ENCODE measurements around the gene RRAD. TPM values are rescaled to one million over a fixed set of nuclear protein-coding genes. Genes with fewer than 3 reads are reported as not detected.
A peak's percentile ranks its signal among the peaks of the same experiment; 100 is the strongest.
"Not testable (repeated sequence)": the region's sequence is repeated elsewhere in the genome, so short reads cannot be mapped to it uniquely, and the experiment has no call there.

The RRAD gene, protein sequence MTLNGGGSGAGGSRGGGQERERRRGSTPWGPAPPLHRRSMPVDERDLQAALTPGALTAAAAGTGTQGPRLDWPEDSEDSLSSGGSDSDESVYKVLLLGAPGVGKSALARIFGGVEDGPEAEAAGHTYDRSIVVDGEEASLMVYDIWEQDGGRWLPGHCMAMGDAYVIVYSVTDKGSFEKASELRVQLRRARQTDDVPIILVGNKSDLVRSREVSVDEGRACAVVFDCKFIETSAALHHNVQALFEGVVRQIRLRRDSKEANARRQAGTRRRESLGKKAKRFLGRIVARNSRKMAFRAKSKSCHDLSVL
- 2.4 TPM for total RNA-seq

DNA sequence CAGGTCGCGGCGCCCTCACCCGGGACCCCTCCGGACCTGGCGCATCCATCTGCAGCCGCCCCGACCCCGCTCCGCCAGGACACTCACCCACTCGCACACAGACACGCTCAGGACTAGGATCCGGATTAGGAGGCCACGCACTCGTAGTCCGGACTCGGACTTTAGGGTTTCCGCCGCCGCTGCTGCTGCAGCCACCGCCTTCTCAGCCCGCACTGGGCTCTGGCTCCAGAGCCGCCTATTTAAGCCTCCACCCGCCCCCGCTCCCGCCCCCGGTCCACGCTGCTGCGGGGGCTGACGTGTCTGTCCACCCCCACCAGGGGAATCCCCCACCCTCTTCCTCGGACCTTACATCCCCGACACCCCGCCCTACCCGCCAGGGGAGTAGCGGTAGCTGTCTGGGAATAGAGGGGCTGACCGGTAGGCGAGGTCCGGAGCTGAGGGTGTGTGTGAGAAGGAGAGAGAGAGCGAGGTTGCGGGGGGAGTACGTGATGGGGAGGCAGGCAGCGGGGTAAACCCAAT is at the start of gene RRAD:
Gene RRAD, minus strand, starts transcription at position 214 of the 519 bp plus-strand sequence. CDS start 356 bp downstream, outside the sequence.
- DNase-seq (ENCODE audit: low spot score in 2 of 2) (peak in 1 of 2 donors; percentile 75), FAIRE-seq (no peak)

DNA sequence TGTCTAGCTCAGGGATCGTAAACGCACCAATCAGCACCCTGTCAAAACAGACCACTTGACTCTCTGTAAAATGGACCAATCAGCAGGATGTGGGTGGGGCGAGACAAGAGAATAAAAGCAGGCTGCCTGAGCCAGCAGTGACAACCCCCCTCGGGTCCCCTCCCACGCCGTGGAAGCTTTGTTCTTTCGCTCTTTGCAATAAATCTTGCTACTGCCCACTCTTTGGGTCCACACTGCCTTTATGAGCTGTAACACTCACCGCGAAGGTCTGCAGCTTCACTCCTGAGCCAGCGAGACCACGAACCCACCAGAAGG is 49.6 kb upstream of the RRAD start:
- not testable (repeated sequence) for DNase-seq (ENCODE audit: low spot score in 2 of 2)

DNA sequence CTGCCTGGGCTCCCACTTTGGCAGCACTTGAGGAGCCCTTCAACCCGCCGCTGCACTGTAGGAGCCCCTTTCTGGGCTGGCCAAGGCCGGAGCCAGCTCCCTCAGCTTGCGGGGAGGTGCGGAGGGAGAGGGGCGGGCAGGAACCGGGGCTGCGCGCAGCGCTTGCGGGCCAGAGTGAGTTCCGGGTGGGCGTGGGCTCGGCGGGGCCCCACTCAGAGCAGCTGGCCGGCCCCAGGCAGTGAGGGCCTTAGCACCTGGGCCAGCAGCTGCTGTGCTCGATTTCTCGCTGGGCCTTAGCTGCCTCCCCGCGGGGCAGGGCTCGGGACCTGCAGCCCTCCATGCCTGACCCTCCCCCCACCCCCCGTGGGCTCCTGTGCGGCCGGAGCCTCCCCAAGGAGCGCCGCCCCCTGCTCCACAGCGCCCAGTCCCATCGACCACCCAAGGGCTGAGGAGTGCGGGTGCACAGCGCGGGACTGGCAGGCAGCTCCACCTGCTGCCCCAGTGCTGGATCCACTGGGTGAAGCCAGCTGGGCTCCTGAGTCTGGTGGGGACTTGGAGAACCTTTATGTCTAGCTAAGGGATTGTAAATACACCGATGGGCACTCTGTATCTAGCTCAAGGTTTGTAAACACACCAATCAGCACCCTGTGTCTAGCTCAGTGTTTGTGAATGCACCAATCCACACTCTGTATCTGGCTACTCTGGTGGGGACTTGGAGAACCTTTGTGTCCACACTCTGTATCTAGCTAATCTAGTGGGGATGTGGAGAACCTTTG is 49.0 kb upstream of the RRAD start:
- FAIRE-seq; DNase-seq (ENCODE audit: low spot score in 2 of 2): not testable (repeated sequence)

More for the DNA sequence above, 49.6 kb upstream of the RRAD start:
- not testable (repeated sequence) for FAIRE-seq

DNA sequence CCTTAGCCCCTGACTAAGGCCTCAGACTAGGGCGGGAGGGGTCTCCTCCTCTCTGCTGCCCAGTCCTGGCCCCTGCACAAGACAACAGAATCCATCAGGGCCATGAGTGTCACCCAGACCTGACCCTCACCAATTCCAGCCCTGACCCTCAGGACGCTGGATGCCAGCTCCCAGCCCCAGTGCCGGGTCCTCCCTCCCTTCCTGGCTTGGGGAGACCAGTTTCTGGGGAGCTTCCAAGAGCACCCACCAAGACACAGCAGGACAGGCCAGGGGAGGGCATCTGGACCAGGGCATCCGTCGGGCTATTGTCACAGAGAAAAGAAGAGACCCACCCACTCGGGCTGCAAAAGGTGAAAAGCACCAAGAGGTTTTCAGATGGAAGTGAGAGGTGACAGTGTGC is 48.4 kb upstream of the RRAD start:
- FAIRE-seq (no peak), DNase-seq (ENCODE audit: low spot score in 2 of 2) (no peak)

DNA sequence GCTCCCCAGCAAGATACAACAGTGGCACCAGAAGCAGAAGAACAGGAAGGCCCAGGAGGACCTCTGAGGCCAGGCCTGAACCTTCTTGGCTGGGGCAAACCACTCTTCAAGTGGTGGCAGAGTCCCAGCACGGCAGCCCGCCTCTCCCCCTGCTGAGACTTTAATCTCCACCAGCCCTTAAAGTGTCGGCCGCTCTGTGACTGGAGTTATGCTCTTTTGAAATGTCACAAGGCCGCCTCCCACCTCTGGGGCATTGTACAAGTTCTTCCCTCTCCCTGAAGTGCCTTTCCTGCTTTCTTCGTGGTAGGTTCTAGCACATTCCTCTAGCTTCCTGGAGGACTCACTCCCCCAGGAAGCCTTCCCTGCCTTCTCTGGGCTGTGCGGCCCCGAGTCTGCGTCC is 47.6 kb upstream of the RRAD start:
- no peak for FAIRE-seq
- no peak for DNase-seq (ENCODE audit: low spot score in 2 of 2)

DNA sequence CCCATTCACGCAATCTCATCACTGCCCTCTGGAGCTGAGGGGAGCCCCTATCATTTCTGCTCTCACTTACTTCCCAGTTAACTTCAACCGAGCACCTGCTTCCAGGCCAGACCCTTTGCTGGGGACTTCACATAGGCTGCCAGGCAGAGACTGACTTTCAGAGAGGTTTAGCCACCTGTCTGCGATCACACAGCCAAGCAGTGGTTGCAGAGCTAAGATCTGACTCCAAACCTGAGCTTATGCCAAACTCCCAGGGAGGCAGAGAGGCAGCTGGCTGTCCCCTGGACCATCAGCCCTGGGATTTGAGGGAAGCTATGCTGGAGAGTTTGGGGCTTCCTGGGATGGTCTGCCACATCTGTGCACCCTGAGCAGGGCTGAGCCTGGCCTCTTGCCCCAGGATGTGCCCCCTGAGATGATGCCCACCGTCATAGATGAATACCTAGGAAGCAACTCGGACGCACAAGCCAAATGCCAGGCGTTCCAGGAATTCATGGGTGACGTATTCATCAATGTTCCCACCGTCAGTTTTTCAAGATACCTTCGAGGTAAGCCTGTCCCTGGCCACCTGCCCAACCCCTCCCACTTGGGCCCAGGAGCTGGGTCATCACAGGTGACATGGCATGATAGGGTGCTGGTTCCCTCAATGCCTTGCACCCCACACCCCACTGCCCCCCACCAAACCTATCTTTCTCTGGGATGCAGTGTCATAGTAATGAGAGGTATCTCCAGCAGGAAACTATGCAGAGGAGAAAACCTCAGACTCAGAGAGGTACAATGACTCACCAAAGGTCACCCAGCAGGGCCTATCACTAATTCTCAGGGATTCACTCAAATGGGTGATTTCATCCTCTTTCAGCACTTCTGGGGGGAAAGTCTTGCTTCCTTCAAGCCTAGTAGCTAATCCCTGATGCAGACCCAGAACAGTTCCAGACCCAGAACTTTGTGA is 45.7 kb upstream of the RRAD start:
- no peak for FAIRE-seq
- DNase-seq (ENCODE audit: low spot score in 2 of 2): no peak

DNA sequence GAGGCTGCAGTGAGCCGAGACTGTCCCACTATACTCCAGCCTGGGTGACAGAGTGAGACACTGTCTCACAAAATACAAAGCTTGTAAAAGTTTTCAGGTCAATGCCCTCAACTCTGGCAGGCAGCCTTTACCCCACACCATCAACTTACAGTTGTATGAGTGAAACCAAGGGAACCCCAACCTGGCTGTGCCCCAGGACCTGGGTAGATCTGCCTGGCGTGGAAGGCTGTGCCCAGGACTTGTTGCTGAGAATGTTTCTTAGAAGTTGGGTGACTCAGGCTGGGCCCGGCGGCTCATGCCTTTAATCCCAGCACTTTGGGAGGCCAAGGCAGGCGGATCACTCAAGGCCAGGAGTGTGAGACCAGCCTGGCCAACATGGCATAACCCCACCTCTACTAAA is 43.5 kb upstream of the RRAD start:
- DNase-seq (ENCODE audit: low spot score in 2 of 2): no peak
- FAIRE-seq: no peak

DNA sequence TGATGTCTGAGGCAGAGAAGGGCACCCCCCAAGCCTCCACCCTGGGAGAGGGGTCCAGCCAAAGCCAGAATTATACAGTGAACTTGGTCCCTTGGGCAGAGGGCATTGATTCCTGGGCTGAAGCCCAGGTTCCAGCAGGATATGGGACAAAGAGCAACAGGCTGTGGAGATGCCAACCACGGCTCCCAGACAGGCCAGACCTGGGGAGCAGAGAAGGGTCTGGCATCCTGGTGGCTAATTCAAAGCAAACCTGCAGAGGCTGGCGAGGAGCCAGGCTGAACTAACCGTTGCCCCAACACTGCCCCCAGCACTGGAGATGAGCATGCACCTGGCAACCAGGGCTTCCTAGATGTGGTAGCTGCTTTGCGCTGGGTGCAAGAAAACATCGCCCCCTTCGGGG is 38.7 kb upstream of the RRAD start:
- FAIRE-seq: no peak
- DNase-seq (ENCODE audit: low spot score in 2 of 2): no peak

DNA sequence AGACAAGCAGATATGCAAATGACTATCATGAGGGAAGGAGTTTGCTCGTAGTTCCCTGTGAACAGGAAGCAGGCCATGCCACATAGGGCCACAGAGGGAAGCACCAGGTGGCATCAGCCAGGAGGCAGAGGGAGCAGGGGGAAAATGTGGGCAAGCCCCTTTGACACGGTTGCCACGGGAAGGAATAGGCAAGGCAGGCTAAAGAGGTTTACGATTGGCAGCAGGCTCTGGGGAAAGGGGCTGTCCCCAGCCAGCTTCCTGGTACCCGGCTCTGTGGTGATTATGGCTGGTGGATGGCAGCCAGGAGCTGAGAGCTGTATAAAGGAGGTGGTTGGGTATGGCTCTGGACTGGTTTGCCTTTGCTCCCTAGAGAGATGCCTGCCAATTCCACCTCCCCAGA is 36.6 kb upstream of the RRAD start:
- no peak for FAIRE-seq

DNA sequence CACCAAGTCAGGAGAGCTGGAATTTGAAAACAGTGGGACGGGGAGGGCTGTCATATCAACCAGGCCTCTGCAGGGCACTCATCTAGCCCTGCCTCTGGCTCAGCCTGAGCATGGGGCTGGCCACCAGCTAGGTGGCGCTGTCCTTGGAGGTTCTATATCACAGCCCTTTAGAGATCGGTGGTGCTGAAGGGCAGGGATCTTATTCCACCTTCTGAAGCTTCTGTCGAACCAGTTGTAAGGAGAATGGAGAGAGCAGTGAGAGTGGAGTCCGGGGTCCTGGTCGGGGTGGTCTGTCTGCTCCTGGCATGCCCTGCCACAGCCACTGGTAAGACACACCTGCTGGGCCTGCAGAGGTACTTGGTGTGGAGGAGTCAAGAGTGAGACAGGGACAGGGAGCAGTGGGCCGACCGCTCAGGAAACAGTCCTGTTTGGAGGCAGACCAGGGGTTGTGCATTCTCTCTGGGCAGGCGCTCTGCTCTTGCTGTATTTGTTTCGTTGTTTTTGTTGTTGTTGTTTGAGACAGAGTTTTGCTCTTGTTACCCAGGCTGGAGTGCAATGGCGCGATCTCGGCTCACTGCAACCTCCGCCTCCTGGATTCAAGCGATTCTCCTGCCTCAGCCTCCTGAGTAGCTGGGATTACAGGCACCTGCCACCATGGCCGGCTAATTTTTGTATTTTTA is 35.9 kb upstream of the RRAD start, which contains the start of gene CES3:
Gene CES3, plus strand, starts transcription at position 202 of the 680 bp plus-strand sequence. Its CDS starts 42 bp downstream, at position 244.
- no peak for FAIRE-seq

More for the DNA sequence above, 36.6 kb upstream of the RRAD start:
- no peak for DNase-seq (ENCODE audit: low spot score in 2 of 2)

DNA sequence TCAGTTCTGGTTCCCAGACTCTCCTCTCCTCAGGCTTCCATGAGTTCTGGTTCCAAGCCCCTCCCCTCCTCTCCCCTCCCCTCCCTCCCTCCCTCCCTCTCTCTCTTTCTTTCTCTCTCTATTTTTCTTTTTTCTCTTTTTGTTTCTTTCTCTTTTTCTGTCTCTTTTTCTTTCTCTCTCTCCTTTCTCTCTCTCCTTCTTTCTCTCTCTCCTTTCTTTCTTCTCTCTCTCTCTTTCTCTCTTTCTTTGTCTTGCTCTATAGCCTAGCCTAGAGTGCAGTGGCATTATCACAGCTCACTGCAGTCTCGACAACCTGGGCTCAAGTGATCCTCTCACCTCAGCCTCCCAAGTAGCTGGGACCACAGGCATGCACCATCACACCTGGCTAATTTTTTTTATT is 34.9 kb upstream of the RRAD start:
- DNase-seq (ENCODE audit: low spot score in 2 of 2) (no peak), FAIRE-seq (no peak)

More for the DNA sequence above, 35.9 kb upstream of the RRAD start, which contains the start of gene CES3:
- no peak for DNase-seq (ENCODE audit: low spot score in 2 of 2)

DNA sequence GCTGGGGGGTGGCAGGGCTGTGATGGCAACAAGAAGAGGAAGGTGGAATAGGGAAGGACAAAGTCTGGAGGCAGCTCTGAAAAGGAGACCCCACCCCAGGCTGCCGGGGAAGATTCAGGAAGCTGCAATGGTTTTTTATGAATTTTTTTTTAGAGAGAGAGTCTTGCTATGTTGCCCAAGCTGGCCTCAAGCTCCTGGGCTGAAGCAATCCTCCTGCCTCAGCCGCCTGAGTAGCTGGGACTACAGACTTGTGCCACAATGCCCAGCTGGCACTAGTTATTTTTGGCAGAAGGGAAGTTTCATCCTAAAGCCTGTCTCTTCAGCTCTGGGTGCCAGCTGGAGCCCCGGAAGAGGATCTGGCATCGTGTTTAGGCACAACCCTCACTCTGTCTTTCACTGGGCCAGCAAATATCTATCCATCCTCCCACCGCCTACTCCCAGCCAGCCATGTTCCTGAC is 34.4 kb upstream of the RRAD start:
- DNase-seq (ENCODE audit: low spot score in 2 of 2) (no peak), FAIRE-seq (no peak)

DNA sequence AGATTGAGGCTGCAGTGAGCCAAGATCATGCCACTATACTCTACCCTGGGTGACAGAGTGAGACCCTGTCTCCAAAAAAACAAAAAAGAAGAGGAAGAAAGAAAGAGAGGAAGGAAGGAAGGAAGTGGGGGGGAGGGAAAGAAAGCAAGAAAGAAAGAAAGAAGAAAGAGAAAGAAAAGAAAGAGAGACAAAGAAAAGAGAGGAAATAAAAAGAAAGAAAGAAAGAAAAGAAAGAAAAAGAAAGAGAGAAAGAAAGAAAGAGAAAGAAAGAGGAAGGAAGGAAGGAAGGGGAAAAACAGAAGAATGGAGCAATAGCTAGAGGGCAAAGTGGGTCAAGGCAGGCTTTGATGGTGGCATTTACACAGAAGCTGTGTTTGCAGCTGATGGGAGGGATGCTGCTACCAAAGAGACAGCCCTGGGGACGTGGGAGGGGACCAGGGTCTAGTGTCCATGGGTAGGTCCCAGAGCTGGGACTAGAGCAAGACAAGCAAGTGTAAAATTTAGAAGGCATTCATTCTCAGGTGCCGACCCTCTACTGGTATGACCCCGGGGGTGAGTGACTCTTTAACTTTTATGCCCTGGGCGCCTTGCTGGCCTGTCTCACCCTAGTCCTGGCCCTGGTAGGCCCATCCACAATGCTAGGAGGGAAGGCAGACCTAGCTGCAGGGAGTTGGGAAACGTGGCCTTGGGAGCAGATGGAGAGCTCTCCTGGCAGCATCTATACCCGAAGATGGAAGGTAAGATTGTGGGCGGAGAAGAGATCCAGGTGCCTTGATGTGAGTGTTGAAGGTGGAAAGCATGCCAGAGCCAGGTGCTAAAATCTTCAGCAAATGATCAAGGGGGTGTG is 33.7 kb upstream of the RRAD start:
- FAIRE-seq: no peak
- no peak for DNase-seq (ENCODE audit: low spot score in 2 of 2)

DNA sequence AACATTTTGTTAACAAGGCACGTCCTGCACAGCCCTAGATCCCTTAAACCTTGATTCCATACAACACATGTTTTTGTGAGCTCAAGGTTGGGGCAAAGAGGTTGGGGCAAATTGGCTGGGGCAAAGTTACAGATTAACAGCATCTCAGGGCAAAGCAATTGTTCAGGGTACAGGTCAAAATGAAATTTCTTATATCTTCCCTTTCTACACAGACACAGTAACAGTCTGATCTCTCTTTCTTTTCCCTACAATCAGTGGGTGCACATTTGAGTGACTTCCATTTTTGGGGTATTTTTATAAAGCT is 30.8 kb upstream of the RRAD start:
- not testable (repeated sequence) for FAIRE-seq; DNase-seq (ENCODE audit: low spot score in 2 of 2)

DNA sequence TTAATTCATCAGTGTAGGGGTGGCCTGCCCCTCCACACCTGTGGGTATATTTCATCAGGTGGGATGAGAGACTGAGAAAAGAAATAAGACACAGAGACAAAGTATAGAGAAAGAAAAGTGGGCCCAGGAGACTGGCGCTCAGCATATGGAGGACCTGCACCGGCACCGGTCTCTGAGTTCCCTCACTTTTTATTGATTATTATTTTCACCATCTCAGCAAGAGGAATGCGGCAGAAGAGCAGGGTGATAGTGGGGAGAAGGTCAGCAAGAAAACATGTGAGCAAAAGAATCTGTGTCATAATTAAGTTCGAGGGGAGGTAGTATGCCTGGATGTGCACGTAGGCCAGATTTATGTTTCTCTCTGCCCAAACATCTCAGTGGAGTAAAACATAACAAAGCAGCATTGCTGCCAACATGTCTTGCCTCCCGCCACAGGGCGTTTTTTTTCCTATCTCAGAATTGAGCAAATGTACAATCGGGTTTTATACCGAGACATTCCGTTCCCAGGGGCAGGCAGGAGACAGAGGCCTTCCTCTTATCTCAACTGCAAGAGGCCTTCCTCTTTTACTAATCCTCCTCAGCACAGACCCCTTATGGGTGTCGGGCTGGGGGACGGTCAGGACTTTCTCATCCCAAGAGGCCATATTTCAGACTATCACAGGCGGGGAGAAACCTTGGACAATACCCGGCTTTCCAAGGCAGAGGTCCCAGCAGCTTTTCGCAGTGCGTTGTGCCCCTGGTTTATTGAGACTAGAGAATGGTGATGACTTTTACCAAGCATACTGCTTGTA is 30.2 kb upstream of the RRAD start:
- not testable (repeated sequence) for FAIRE-seq

DNA sequence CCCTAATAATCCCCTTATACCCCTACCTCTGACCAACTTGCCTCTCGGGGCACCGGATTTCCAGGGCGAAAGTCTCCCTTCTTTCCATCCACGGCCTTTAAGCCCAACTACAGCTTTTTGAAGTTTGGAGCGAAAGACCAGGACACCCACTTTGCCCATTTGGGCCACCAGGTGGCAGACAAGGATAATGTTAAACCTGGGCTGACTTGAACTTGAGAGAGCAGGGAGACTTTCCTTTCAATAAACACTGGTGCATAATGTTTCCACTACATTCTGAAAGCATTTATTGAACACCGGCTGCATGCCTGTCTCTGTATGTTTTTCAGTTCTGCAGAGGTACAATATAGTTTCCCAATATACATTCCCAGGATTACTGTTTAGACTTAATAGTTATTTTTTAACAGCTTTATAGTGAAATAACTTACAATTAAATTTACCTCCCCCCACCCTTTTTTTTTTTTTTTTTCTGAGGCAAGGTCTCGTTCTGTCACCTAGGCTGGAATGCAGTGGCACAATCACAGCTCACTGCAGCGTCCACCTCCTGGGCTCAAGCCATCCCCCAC is 28.8 kb upstream of the RRAD start:
- DNase-seq (ENCODE audit: low spot score in 2 of 2): peak; percentile 64 to 77
- no peak for FAIRE-seq

More for the DNA sequence above, 30.2 kb upstream of the RRAD start:
- not testable (repeated sequence) for DNase-seq (ENCODE audit: low spot score in 2 of 2)

DNA sequence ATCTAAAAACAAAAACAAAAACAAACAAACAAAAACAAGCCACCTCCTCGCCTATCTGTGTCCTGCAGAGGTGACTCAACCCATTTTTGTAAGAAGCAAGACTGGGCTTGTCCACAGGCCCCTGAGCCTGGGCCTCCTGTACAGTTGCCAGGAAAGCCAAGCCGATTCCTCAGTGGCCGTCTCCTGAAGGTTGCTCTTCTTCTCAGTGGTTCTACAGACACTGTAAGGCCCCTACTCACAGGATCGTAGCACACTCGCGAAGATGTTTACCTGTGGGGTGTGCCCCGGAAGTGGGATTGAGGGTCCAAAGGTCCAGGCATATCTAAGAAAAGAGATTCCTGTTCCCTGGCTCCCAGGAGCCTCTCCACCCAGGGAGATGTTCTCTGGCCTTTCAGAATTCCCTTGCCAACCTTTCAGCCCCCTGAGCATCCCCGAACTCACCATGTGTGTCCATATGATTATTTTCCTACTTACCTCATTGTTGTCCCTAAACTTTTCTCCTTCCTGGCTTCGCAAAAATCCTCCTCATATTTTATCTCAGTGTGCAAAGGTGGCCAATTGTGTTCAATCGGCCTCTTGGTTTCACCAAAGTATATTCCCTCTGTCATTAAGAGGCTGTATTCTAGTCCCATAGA is 28.2 kb upstream of the RRAD start:
- DNase-seq (ENCODE audit: low spot score in 2 of 2) (no peak), FAIRE-seq (no peak)
